ENCODE results near the gene NFATC1.

The NFATC1 gene

GRCh38 chr18:79578396-79579260, 182.9 kb downstream of the NFATC1 start:
- no peak for DNase-seq

Data from inflammatory macrophage treated with lipopolysaccharide for 1 hour (primary cell).